ENCODE data around the gene ARMC3.
"Not testable (repeated sequence)": the region's sequence is repeated elsewhere in the genome, so short reads cannot be mapped to it uniquely, and the experiment has no call there.

Gene ARMC3

GRCh38 chr10:23051855-23052331 is 124.0 kb downstream of the ARMC3 start:
- DNase-seq: no peak

- DNase-seq: no peak
Measured at GRCh38 chr10:23053036-23053435, 125.2 kb downstream of the ARMC3 start.

GRCh38 chr10:23055424-23056185 is 127.8 kb downstream of the ARMC3 start:
- peak; percentile 7 for DNase-seq

DNA sequence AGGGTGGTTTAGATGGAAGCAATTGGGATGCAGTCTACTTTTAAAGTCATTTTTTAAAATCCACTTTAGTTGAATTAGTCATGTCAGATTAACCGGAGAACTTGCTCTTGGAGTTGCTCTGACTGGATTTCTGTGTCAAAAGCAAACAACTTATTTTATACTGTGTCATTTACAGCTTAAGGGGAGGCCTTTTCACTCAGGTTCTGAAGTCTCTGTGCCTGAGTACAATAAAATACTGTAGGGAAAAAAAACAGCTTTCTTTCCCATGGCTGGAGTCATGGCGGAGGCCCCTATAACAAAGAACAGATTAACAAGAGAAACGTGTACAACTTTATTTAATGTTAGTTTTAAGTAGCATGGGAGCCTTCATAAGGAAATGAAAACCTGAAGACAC is 128.3 kb downstream of the ARMC3 start:
- DNase-seq: no peak

DNA sequence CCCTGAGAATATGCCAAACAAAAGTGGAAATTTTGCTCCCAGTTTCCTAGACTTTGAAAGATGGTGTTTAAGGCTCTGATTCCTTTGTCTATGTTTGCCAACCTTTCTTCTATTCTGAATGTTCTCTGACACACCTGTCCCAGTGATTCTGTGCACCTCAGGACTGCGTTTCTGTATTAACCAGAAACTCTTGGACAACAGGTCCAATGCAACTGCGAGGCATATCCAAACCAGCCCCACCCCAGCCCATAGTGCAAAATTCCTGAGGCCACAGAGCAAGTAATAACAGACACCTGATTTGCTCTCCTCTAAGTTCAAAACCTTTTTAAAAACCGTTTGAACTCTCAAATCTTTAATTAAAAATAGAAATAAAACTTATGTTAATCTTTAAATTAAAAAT is 130.5 kb downstream of the ARMC3 start:
- no peak for DNase-seq

- DNase-seq: no peak
Measured at GRCh38 chr10:23060918-23061317, 133.1 kb downstream of the ARMC3 start.

DNA sequence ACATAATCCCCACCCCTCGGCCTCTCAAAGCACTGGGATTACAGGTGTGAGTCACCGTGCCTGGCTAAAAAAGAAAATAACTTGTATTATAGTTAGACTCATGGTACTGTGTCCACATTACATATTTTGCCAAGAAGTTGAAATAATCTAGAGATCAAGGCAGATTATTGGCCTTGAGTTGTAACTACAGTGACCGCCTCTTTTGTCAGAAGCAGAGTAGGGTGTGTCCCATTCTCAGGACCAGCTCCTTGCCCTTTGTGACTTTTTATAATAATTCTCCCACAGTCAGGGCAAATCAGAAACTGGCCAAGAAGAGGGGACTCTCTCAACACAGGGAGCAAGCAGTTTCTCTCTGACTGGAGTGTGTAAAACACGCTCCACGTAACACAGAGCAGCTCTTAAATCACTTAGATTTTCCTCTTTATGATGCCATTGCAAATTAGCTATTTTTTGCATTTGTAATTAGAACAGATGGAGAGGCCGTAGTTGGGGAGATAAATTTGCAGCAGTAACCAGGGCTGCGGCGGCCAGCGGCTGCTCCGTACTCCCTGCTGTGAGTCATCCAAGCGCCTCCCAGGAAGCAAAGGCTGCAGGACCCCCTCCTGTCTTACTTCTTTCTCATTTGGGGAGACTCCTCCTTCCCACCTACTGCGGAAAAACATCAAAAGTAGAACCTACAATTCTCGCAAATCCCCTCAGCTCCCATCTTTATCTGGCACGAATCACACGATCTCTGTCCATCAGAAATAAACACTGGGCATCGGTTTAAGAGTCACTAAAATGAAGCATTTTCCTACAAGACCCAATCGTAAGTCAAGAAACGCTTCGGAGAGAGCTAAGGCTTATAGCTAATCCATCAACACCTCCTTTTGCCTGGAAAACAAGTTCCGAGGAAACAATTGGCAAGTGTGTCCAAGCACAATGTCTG is 135.5 kb downstream of the ARMC3 start:
- DNase-seq: peak; percentile 3

- no peak for DNase-seq
Measured at GRCh38 chr10:23063973-23064812, 136.3 kb downstream of the ARMC3 start.

DNA sequence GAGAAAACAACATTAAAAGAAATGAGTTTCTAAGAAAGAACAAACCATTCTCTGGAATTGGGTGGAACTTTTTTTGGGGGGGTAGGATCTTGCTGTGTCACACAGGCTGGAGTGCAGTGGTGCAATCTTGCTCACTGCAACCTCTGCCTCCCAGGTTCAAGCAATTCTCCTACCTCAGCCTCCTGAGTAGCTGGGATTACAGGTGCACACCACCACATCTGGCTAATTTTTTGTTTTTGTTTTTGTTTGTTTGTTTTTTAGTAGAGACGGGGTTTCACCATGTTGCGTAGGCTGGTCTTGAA is 136.9 kb downstream of the ARMC3 start:
- DNase-seq: not testable (repeated sequence)

GRCh38 chr10:23065181-23065948 is 137.5 kb downstream of the ARMC3 start:
- DNase-seq: no peak

GRCh38 chr10:23067337-23067736 is 139.5 kb downstream of the ARMC3 start:
- no peak for DNase-seq

DNA sequence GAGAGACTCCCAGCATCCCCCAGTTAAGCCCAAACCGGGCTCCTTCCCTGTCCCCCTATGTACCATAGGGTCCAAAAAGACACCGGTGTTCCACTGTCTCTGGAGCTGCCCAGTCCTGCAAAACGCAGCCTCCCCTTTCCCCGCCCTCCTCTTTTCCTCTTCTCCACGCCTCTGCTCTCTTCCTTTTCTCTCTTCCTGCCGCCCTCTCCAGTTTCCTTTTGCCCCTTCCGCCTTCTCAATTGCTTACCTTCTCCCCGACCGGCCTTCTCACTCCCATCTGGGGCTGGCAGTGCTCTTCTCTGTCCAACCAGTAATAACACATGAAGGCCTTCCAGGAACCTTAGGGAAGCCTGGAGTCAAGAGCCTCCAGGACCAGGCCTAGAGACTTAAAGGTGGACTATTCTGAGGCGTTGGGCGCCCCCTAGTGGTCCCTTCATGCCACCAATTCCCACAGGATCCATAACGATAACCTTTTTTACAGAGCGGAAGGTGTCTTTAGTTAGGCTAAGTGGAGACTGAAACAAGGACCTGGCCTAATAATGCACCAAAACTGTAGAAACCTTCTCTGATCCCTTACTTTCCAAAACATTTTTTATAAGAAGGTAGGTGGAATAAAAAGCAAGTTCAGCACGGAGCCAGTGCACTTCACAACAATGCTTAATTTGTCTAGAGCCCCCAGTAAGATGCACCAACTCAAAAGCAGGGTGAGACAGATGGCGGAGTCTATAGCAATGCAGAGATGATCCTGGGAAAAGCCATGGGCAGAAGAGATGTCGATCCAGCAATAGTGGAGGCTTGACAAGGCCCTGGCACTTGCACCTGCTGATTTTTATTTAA is 140.3 kb downstream of the ARMC3 start:
- DNase-seq: peak; percentile 29

DNA sequence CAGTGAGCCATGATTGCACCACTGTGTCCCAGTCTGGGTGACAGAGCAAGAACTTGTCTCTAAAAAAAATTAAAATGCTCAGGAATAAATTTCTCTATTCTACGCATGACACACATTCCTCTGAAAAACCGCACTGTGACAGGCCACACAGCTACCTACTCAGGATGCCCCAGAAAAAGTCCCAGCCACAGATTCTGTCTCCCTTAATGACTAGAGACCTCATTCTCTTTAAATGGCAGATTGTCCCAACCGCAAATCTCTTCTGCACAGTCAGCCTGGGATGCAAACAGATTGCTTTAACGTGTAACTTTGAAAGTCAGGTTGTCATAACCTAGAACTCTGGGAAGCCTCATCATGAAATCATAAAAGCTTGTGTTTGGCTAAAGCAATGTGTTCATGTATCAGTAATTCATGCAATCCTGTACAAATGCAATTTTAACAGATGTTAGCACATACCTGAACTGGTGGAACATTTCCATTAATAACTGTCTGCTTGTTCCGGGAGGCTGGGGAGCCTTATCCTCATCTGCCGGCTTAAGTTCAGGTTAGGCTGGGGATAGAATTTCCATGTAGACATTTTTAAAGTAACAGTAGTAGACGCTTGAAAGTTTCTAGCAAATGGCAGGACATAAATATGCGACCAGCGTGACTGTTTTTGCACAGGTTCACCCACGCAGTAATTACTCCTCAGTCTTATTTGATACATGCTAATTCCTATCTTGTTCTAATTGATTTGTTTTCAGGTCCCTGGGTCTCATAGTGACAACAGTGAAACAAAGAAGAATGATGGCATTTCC is 141.4 kb downstream of the ARMC3 start:
- DNase-seq: no peak

DNA sequence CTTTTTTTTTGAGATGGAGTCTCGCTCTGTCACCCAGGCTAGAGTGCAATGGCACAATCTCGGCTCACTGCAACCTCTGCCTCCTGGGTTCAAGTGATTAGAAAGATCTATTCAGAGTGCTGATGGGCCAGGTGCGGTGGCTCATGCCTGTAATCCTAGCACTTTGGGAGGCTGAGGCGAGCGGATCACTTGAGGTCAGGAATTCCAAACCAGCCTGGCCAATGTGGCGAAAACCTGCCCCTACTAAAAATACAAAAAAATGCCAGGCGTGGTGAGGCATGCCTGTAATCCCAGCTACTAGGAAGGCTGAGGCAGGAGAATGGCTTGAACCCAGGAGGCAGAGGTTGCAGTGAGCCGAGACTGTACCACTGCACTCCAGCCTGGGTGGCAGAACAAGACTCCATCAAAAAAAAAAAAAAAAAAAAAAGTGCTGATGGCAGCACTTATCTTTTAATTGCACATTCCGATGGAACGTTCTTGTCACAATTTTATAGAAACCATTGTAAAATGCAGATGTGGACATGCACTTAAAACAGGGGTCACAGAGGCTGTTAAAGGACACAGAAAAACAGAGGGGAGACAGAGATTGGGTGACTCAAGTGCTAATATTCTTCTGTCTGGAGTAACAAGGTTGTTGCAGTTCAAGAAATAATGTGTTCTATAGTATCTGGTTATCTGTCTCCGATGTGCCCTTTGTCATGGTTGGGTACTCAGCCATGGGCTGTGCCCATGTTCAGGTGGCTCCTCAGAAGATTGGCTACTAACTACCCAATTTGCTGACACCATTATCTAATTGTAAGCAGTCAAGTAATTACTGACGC is 142.4 kb downstream of the ARMC3 start:
- not testable (repeated sequence) for DNase-seq

- DNase-seq: no peak
Measured at GRCh38 chr10:23070913-23071218, 143.0 kb downstream of the ARMC3 start.

DNA sequence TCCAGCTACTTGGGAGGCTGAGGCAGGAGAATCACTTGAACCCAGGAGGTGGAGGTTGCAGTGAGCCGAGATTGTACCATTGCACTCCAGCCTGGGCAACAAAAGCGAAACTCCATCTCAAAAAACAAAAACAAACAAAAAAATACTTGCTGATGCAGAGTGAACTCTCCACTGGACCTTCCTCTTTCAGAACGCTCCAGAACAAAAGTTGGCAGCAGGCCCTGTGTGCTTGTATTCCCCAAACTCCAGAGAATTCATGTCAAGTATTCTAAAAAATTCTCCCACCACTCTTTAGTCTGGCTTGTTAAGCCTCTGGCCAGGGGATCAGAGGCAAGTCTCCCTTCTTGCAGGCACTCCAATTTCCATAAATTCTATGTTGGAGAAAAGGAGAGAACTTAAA is 144.7 kb downstream of the ARMC3 start:
- DNase-seq: not testable (repeated sequence)

- DNase-seq: no peak
Measured at GRCh38 chr10:23073527-23073926, 145.7 kb downstream of the ARMC3 start.

DNA sequence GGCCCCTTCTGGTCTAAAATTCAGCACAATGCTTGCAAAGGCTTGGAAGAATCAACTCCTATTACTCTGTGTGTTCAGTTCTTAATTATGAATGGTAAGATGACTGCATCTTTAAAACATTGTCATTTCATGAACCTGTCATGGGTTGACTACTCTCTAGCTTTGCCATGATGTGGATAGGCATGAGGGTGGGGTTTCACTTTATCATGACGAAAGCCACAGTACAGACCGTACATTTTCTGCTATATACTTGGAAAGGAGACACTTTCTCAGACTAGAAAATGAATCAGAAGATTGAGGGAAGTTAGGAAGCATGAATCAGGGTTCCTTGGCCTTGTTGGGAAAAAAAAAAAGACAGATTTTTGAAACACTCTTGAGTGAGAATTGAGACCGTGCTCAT is 147.8 kb downstream of the ARMC3 start:
- DNase-seq: no peak

- DNase-seq: no peak
Measured at GRCh38 chr10:23078114-23078513, 150.3 kb downstream of the ARMC3 start.

DNA sequence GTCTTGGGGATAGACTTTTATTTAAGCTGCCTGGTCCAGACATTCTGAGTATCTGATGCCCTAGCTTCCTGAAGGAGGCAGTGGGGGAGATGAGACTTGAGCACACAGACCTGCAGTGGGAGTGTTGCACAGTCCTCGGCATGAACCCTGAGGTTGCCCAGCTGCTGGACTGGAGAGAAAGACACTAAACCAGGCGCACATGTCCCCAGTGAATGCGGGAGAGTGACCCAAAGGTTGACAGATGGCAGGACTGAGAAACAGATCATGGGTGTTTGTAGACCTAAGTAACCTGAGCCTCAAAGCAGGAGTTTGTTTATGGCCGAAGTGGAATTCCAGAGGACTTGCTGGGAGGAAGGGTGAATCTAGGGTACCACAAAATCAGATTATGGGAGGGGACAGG is 151.8 kb downstream of the ARMC3 start:
- no peak for DNase-seq

All from NCI-H526 treated with DMSO at 0.1 percent for 48 hours (cell line).